Transverse colon (tissue), 4 donors: Measurements from ENCODE around the gene GOSR2.

Source experiments
- CTCF ChIP-seq, 5 experiments: fragments of 200-600 bp in 3 of 5; fragments of 450-650 bp in 2 of 5; sonication (generic) in 3 of 5; IDR thresholded peaks; 1 replicate in 2 of 5; 2 replicates in 3 of 5; pipeline ENCODE4 v1.5.1; 2016 to 2017; ENCODE audit warnings: antibody characterized with exemption in 5 of 5, inconsistent platforms in 3 of 5, mild to moderate bottlenecking in 2 of 5, moderate library complexity in 1 of 5
- EP300 ChIP-seq: sonication (generic); formaldehyde crosslinking; IDR thresholded peaks from one replicate; pipeline ENCODE4 v1.6.1; 2017; ENCODE audit warnings: antibody characterized with exemption, low read depth
- POLR2AphosphoS5 ChIP-seq, 3 donors: sonication (generic); formaldehyde crosslinking; IDR thresholded peaks; one replicate each; pipeline ENCODE4 v1.6.1; 2016; ENCODE audit warnings: antibody characterized with exemption in 3 of 3

GRCh38 chr17:46875849-46876352 is 47.1 kb upstream of the GOSR2 start:
- no peak for TF ChIP-seq CTCF (IDR thresholded peaks at IDR 0.05)
- TF ChIP-seq POLR2AphosphoS5 (IDR thresholded peaks at IDR 0.05), result no peak
- no peak for TF ChIP-seq EP300
